Kidney (tissue), 14 donors: Measurements from ENCODE around the gene OR2T12. TPM values are rescaled to one million over a fixed set of nuclear protein-coding genes. Genes with fewer than 3 reads are reported as not detected.

ENCODE experiments used
- DNase-seq, 5 donors: peaks; one replicate each; pipeline ENCODE4 v3.0.0-alpha.2; 2013 to 2020
- FAIRE-seq: peaks from 2 replicates; lab custom pipeline; 2012; peaks lifted over from hg19 to GRCh38; lab: Jason Lieb, UNC
- H3K27ac ChIP-seq, 2 donors: one replicate each; pipeline ENCODE4 v1.7.0; 2013; ENCODE audit warnings: low read depth in 2 of 2, low read length in 2 of 2, inconsistent platforms in 1 of 2
- H3K27me3 ChIP-seq: one replicate; pipeline ENCODE4 v1.7.1; 2013; ENCODE audit warnings: low read length, inconsistent platforms; ENCODE audit not compliant: control insufficient read depth, insufficient read depth
- H3K36me3 ChIP-seq, 3 donors: one replicate each; pipeline versions ENCODE4 v1.7.0 to v1.7.1; 2013; ENCODE audit warnings: low read length in 3 of 3, control low read depth in 1 of 3, inconsistent platforms in 1 of 3; ENCODE audit not compliant: insufficient read depth in 3 of 3, control insufficient read depth in 2 of 3
- H3K4me1 ChIP-seq, 3 donors: one replicate each; pipeline versions ENCODE4 v1.7.0 to v1.7.1; 2013; ENCODE audit warnings: low read length in 3 of 3, inconsistent platforms in 1 of 3, low read depth in 1 of 3; ENCODE audit not compliant: control insufficient read depth in 2 of 3, insufficient read depth in 2 of 3
- H3K4me3 ChIP-seq, 3 donors: one replicate each; pipeline versions ENCODE4 v1.7.0 to v1.8.1; 2013; ENCODE audit warnings: low read length in 3 of 3, control low read depth in 1 of 3, inconsistent platforms in 1 of 3
- H3K9ac ChIP-seq, 3 donors: one replicate each; pipeline versions ENCODE4 v1.7.0 to v1.7.1; 2013; ENCODE audit warnings: low read length in 3 of 3, control low read depth in 1 of 3, inconsistent platforms in 1 of 3
- H3K9me3 ChIP-seq, 3 donors: one replicate each; pipeline versions ENCODE4 v1.7.0 to v1.7.1; 2013; ENCODE audit warnings: low read length in 3 of 3, control low read depth in 1 of 3, inconsistent platforms in 1 of 3; ENCODE audit not compliant: control insufficient read depth in 2 of 3, insufficient read depth in 1 of 3
- CTCF ChIP-seq: IDR thresholded peaks from 3 replicates; pipeline ENCODE4 v1.5.1; 2012; ENCODE audit warnings: mild to moderate bottlenecking, moderate library complexity, borderline replicate concordance; ENCODE audit not compliant: insufficient read depth; ENCODE audit errors: extremely low read depth
- intact Hi-C: fragments of 100-400 bp; cut with DNase I; formaldehyde crosslinking; loops from one replicate; pipeline ENCODE4 v1.11.1; 2022
- polyA plus RNA-seq: library from polyadenylated mRNA; stranded (reverse); fragments of 350-450 nt; fragmentation: Illumina TruSeq; extraction: RNeasy Lipid Tissue Mini Kit (QIAGEN cat#74804); gene quantifications from one replicate; pipeline ENCODE4 v1.2.3, GENCODE V29; 2014; ENCODE audit warnings: low read depth, low replicate concordance; ENCODE audit not compliant: insufficient read depth
- total RNA-seq: library from RNA; stranded (reverse); fragmentation: NEBNext Ultra II Directional; extraction: Animal tissue kit (Norgen Biotek cat#: 25700); gene quantifications from one replicate; pipeline ENCODE4 v1.2.1, GENCODE V29; 2021
- donor health status: control.
- donor health status: control.
- donor health status: control.
- donor health status: control.
- donor health status: control.
- donor health status: DM: yes; HTN: yes; CAD: no.
- donor health status: Normal renal cell carcinoma (clear cell type).

The OR2T12 gene
- total and polyA plus RNA-seq, 2 donors from 2014 or later = not detected

GRCh38 chr1:248243204-248243603 is 60.0 kb downstream of the OR2T12 start:
- intact Hi-C loops = no loop called here
- no peaks in the 10 kb centered on the region for H3K36me3 ChIP-seq
- H3K4me3 ChIP-seq = no peak overlapping the region
- no peaks in the 10 kb centered on the region for H3K27me3 ChIP-seq
- no peaks in the 10 kb centered on the region for H3K4me1 ChIP-seq
- H3K9ac ChIP-seq = no peak overlapping the region
- peak in 4 of 5 donors; percentile 27 to 47 (median 38) for DNase-seq
- FAIRE-seq = no peak
- H3K27ac ChIP-seq = no peak overlapping the region
- peak; percentile 44 for TF ChIP-seq CTCF
- H3K9me3 ChIP-seq = no peaks in the 10 kb centered on the region

Other genes with a start within 250 kb of the OR2T12 start
- gene OR2L13, start 208.2 kb downstream of the OR2T12 start, total RNA-seq = not detected
- gene OR2L13, start 208.2 kb downstream of the OR2T12 start, polyA plus RNA-seq = not detected
- not detected for gene OR2M5, start 158.3 kb downstream of the OR2T12 start, total RNA-seq
- not detected for gene OR2M5, start 158.3 kb downstream of the OR2T12 start, polyA plus RNA-seq
- gene OR2M2, start 128.6 kb downstream of the OR2T12 start, total RNA-seq = not detected
- not detected for gene OR2M2, start 128.6 kb downstream of the OR2T12 start, polyA plus RNA-seq
- gene OR2M3, start 106.2 kb downstream of the OR2T12 start, total RNA-seq = not detected
- not detected for gene OR2M3, start 106.2 kb downstream of the OR2T12 start, polyA plus RNA-seq
- gene OR2M4, start 72.0 kb downstream of the OR2T12 start, total RNA-seq = not detected
- gene OR2M4, start 72.0 kb downstream of the OR2T12 start, polyA plus RNA-seq = not detected
- not detected for gene OR2T33, start 25.4 kb downstream of the OR2T12 start, total RNA-seq
- not detected for gene OR2T33, start 25.4 kb downstream of the OR2T12 start, polyA plus RNA-seq
- not detected for gene OR2M7, start 21.1 kb upstream of the OR2T12 start, total RNA-seq
- gene OR2M7, start 21.1 kb upstream of the OR2T12 start, polyA plus RNA-seq = not detected
- gene OR14C36, start 45.4 kb upstream of the OR2T12 start, total RNA-seq = not detected
- not detected for gene OR14C36, start 45.4 kb upstream of the OR2T12 start, polyA plus RNA-seq
- not detected for gene OR2T4, start 58.2 kb upstream of the OR2T12 start, total RNA-seq
- not detected for gene OR2T4, start 58.2 kb upstream of the OR2T12 start, polyA plus RNA-seq
- not detected for gene OR2T6, start 72.3 kb upstream of the OR2T12 start, total RNA-seq
- gene OR2T6, start 72.3 kb upstream of the OR2T12 start, polyA plus RNA-seq = not detected
- not detected for gene OR2T1, start 99.6 kb upstream of the OR2T12 start, total RNA-seq
- gene OR2T1, start 99.6 kb upstream of the OR2T12 start, polyA plus RNA-seq = not detected
- gene OR2T2, start 142.2 kb upstream of the OR2T12 start, total RNA-seq = 0.28 TPM
- not detected for gene OR2T2, start 142.2 kb upstream of the OR2T12 start, polyA plus RNA-seq
- gene OR2T3, start 169.9 kb upstream of the OR2T12 start, total RNA-seq = not detected
- gene OR2T3, start 169.9 kb upstream of the OR2T12 start, polyA plus RNA-seq = not detected
- 0.09 TPM for gene OR2T5, start 185.2 kb upstream of the OR2T12 start, total RNA-seq
- gene OR2T5, start 185.2 kb upstream of the OR2T12 start, polyA plus RNA-seq = not detected
- 0.06 TPM for gene OR2G6, start 204.6 kb upstream of the OR2T12 start, total RNA-seq
- 0.09 TPM for gene OR2G6, start 204.6 kb upstream of the OR2T12 start, polyA plus RNA-seq